Mesenchymal stem cell (in vitro differentiated cells and primary cell): ENCODE data around the gene COX19.

Source experiments
- DNase-seq: peaks from one replicate; pipeline ENCODE4 v3.0.0-alpha.2; 2013
- H2AFZ ChIP-seq: one replicate; pipeline ENCODE4 v1.6.1; 2013; ENCODE audit warnings: low read depth, mild to moderate bottlenecking, control low read depth, inconsistent platforms, low read length, moderate library complexity
- H2AK5ac ChIP-seq: 2 replicates; pipeline ENCODE4 v1.6.1; 2013; ENCODE audit warnings: low read length, moderate library complexity, mild to moderate bottlenecking, inconsistent platforms; ENCODE audit not compliant: severe bottlenecking
- H2BK120ac ChIP-seq: one replicate; pipeline ENCODE4 v1.6.1; 2013; ENCODE audit warnings: low read depth, mild to moderate bottlenecking, inconsistent platforms, low read length, moderate library complexity
- H2BK12ac ChIP-seq, 2 experiments: one replicate each; pipeline ENCODE4 v1.6.1; 2013; ENCODE audit warnings: inconsistent platforms in 2 of 2, low read length in 2 of 2, mild to moderate bottlenecking in 2 of 2, moderate library complexity in 2 of 2, control low read depth in 1 of 2
- H2BK15ac ChIP-seq: one replicate; pipeline ENCODE4 v1.6.1; 2013; ENCODE audit warnings: mild to moderate bottlenecking, low read depth, inconsistent platforms; ENCODE audit not compliant: poor library complexity, severe bottlenecking
- H2BK5ac ChIP-seq: 2 replicates; pipeline ENCODE4 v1.6.1; 2013; ENCODE audit warnings: low read depth, mild to moderate bottlenecking, low read length, control low read depth, inconsistent platforms; ENCODE audit not compliant: poor library complexity, severe bottlenecking
- H3K14ac ChIP-seq, 2 experiments: one replicate each; pipeline ENCODE4 v1.6.1; 2013; ENCODE audit warnings: inconsistent platforms in 2 of 2, low read length in 2 of 2, control low read depth in 1 of 2, mild to moderate bottlenecking in 1 of 2, moderate library complexity in 1 of 2
- H3K18ac ChIP-seq, 2 experiments: one replicate each; pipeline ENCODE4 v1.6.1; 2013; ENCODE audit warnings: inconsistent platforms in 2 of 2, low read length in 2 of 2, control low read depth in 1 of 2, low read depth in 1 of 2, mild to moderate bottlenecking in 1 of 2
- H3K23ac ChIP-seq, 2 experiments: one replicate each; pipeline ENCODE4 v1.6.1; 2013; ENCODE audit warnings: inconsistent platforms in 2 of 2, low read length in 2 of 2, mild to moderate bottlenecking in 2 of 2, moderate library complexity in 2 of 2, control low read depth in 1 of 2
- H3K27ac ChIP-seq: 2 replicates; pipeline ENCODE4 v1.5.1; 2013; ENCODE audit warnings: mild to moderate bottlenecking, moderate library complexity, low read length, control low read depth, inconsistent platforms; ENCODE audit not compliant: poor library complexity, severe bottlenecking
- H3K27me3 ChIP-seq, 2 experiments: 2 replicates each; pipeline versions ENCODE4 v1.6.1 to v1.7.0; 2013; ENCODE audit warnings: low read length in 2 of 2, mild to moderate bottlenecking in 2 of 2, moderate library complexity in 2 of 2, control low read depth in 1 of 2, inconsistent platforms in 1 of 2; ENCODE audit not compliant: control insufficient read depth in 1 of 2, insufficient read depth in 1 of 2
- H3K36me3 ChIP-seq, 2 experiments: 2 replicates each; pipeline versions ENCODE4 v1.6.1 to v1.7.0; 2013; ENCODE audit warnings: low read length in 2 of 2, control low read depth in 1 of 2, inconsistent platforms in 1 of 2, low read depth in 1 of 2, mild to moderate bottlenecking in 1 of 2; ENCODE audit not compliant: insufficient read depth in 2 of 2, control insufficient read depth in 1 of 2
- H3K4ac ChIP-seq, 2 experiments: one replicate each; pipeline ENCODE4 v1.6.1; 2013; ENCODE audit warnings: inconsistent platforms in 2 of 2, low read length in 2 of 2, mild to moderate bottlenecking in 2 of 2, moderate library complexity in 2 of 2, control low read depth in 1 of 2, low read depth in 1 of 2
- H3K4me1 ChIP-seq: 2 replicates; pipeline ENCODE4 v1.6.1; 2013; ENCODE audit warnings: low read depth, low read length, control low read depth; ENCODE audit not compliant: control insufficient read depth, insufficient read depth
- H3K4me2 ChIP-seq: 2 replicates; pipeline ENCODE4 v1.6.1; 2013; ENCODE audit warnings: low read length, mild to moderate bottlenecking, inconsistent platforms; ENCODE audit not compliant: poor library complexity, severe bottlenecking
- H3K4me3 ChIP-seq, 2 experiments: 2 replicates each; pipeline versions ENCODE4 v1.5.1 to v1.7.0; 2013; ENCODE audit warnings: low read length in 2 of 2, mild to moderate bottlenecking in 2 of 2, control low read depth in 1 of 2, low read depth in 1 of 2; ENCODE audit not compliant: insufficient read depth in 1 of 2
- H3K79me1 ChIP-seq: replicated peaks from 2 replicates; pipeline ENCODE4 v1.6.1; 2013; ENCODE audit warnings: mild to moderate bottlenecking, control low read depth, low read length, inconsistent platforms; ENCODE audit not compliant: poor library complexity, severe bottlenecking
- H3K9ac ChIP-seq: 2 replicates; pipeline ENCODE4 v1.7.0; 2013; ENCODE audit warnings: mild to moderate bottlenecking, low read length, moderate library complexity
- H3K9me3 ChIP-seq: 2 replicates; pipeline ENCODE4 v1.7.0; 2013; ENCODE audit warnings: mild to moderate bottlenecking, low read length; ENCODE audit not compliant: control insufficient read depth
- H4K8ac ChIP-seq: one replicate; pipeline ENCODE4 v1.6.1; 2013; ENCODE audit warnings: inconsistent platforms, mild to moderate bottlenecking, low read length, moderate library complexity
- H4K91ac ChIP-seq: one replicate; pipeline ENCODE4 v1.6.1; 2013; ENCODE audit warnings: mild to moderate bottlenecking, low read length, inconsistent platforms
- WGBS: methylation state at CpG from one replicate; pipeline ENCODE4 v1.1.7; 2013; ENCODE audit warnings: mixed read lengths; 5-methylcytosine and 5-hydroxymethylcytosine counted together

Gene COX19

DNA sequence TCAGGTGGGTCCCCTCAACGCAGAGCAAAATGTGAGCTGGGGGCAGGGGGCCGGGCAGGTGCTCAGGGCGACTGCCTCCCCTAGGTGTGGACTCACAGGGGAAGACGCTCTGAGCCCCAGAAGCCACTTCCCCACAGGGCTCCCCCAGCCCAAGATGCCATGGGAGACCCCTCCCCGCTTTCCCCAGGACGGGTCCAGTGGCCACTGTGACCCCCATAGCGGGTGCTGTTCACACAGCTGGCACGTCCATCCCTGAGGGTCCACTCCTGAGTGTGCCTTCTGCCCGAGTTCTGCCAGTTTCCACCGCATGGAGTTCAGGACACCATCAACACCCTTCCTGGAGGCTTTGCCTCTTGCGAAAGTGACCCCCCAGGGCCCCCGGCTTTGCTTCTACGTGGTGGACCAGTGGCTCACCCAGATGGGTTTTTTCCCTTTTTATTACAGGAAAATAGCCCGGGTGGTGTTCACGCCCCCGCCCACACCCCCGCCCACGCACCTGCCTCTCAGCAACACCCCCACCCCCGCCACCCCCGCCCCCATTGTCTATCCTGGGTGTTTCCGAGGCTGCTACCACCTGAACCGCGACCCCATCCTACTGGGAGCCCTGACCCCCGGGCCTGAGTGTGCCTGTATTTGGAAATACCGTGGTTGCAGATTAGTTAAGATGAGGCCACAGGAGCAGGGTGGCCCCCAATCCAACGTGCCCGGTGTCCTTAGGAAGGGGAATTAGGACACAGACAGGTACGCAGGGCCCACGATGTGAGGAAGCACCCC lies 52.8 kb downstream of the COX19 start:
- 82% methylated on average over 27 of the region's 29 CpGs for WGBS
- no peak overlapping the region for H3K14ac ChIP-seq
- H3K27me3 ChIP-seq: peaks cover 12 to 35% of the 10 kb centered on the region in 2 experiments
- H2AFZ ChIP-seq: peak overlapping the region; percentile 46
- H4K91ac ChIP-seq: peak overlapping the region; percentile 83
- no peak overlapping the region for H3K9ac ChIP-seq
- H3K23ac ChIP-seq: no peak overlapping the region
- peak overlapping the region; percentile 31 for H4K8ac ChIP-seq
- H2BK12ac ChIP-seq: peak overlapping the region in 1 of 2 experiments; percentile 93
- peak overlapping the region; percentile 24 for H2BK120ac ChIP-seq
- H2BK15ac ChIP-seq: peak overlapping the region; percentile 29
- DNase-seq: no peak
- no peaks in the 10 kb centered on the region for H3K36me3 ChIP-seq
- H3K27ac ChIP-seq: no peak overlapping the region
- H3K4me1 ChIP-seq: peaks cover 31% of the 10 kb centered on the region
- H3K4ac ChIP-seq: peak overlapping the region in 1 of 2 experiments; percentile 56
- no peaks in the 10 kb centered on the region for H3K79me1 ChIP-seq
- peak overlapping the region; percentile 67 to 93 for H3K18ac ChIP-seq
- no peak overlapping the region for H3K4me2 ChIP-seq
- no peak overlapping the region for H3K4me3 ChIP-seq
- H2BK5ac ChIP-seq: no peak overlapping the region
- H2AK5ac ChIP-seq: no peak overlapping the region
- H3K9me3 ChIP-seq: no peaks in the 10 kb centered on the region

DNA sequence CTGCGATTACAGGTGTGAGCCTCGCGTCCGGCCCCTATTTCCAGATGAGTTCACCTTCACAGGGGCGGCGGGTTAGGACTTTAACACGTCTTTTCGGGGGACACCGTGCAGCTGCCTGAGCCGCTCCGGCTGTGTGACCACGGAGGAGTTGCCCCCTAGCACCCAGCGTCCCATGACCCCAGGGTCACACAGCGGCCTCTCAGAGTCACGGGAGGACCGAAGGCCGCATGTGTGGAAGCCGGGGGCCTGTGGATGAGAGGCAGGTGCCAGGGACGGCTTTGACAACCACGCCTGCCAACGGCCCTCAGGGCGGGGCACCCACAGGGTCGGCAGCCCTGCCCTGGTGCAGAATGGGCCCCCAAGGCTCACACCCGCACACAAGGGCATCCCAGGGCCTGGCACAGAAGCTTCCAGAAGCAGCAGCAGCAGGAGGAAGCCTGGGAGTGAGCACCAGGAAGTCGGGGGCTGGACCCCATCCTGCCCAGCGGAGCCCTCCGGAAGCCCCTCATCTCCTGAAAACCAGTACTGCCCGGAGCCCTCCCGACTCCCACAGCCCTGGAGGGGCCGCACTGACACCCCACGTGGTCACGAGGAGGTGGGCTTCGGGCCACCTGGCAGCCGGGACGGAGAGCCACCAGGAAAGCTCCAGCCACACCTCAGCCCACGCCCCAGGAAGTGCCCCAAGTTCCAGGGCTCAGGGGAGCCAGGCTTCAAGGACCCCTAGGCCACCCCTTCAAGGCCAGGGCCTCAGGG lies 53.6 kb downstream of the COX19 start:
- Histone ChIP-seq H3K27me3 (peaks cover 14 to 37% of the 10 kb centered on the region in 2 experiments), H3K9ac (no peak overlapping the region), H3K23ac (no peak overlapping the region), H3K36me3 (no peaks in the 10 kb centered on the region), H2BK120ac (no peak overlapping the region), H3K27ac (no peak overlapping the region), H3K4me2 (no peak overlapping the region), H2BK12ac (peak overlapping the region in 1 of 2 experiments; percentile 59), H3K14ac (no peak overlapping the region), H3K18ac (no peak overlapping the region), H3K4me1 (peaks cover 32% of the 10 kb centered on the region), H3K4me3 (no peak overlapping the region), H4K8ac (no peak overlapping the region), H4K91ac (no peak overlapping the region), H2BK15ac (peak overlapping the region; percentile 73), H3K4ac (peak overlapping the region in 1 of 2 experiments; percentile 2), H2AFZ (no peak overlapping the region), H2BK5ac (no peak overlapping the region), H3K79me1 (no peaks in the 10 kb centered on the region), H3K9me3 (no peaks in the 10 kb centered on the region), H2AK5ac (no peak overlapping the region)
- no peak for DNase-seq
- 90% methylated on average over 36 of the region's 36 CpGs for WGBS

DNA sequence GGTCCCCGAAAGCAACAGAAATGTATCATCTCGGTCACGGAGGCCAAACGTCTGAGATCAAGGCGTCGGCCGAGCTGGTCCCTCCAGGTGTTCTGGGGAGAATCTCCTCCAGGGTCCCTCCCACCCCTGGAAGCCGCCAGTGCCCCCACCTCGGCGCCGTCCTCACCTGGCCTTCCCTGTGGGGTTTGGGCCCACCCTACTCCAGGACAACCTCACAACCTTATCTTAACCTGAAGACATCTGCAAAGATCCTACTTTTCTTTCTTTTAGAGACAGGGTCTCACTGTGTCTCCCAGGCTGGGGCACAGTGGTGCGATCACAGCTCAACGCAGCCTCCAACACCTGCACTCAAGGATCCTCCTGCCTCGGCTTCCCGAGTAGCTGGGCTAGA lies 54.3 kb downstream of the COX19 start:
- H2BK5ac ChIP-seq: no peak overlapping the region
- H3K4ac ChIP-seq: no peak overlapping the region
- no peaks in the 10 kb centered on the region for H3K9me3 ChIP-seq
- no peak overlapping the region for H3K9ac ChIP-seq
- no peaks in the 10 kb centered on the region for H3K36me3 ChIP-seq
- H4K91ac ChIP-seq: no peak overlapping the region
- peaks cover 18 to 44% of the 10 kb centered on the region in 2 experiments for H3K27me3 ChIP-seq
- no peak overlapping the region for H3K4me3 ChIP-seq
- H2BK15ac ChIP-seq: no peak overlapping the region
- no peak overlapping the region for H2AFZ ChIP-seq
- no peak for DNase-seq
- no peak overlapping the region for H2BK120ac ChIP-seq
- no peak overlapping the region for H3K14ac ChIP-seq
- no peak overlapping the region for H3K18ac ChIP-seq
- H3K27ac ChIP-seq: no peak overlapping the region
- H2AK5ac ChIP-seq: no peak overlapping the region
- H3K4me1 ChIP-seq: peaks cover 37% of the 10 kb centered on the region
- H3K79me1 ChIP-seq: no peaks in the 10 kb centered on the region
- H3K4me2 ChIP-seq: no peak overlapping the region
- H3K23ac ChIP-seq: no peak overlapping the region
- no peak overlapping the region for H4K8ac ChIP-seq
- 95% methylated on average over 12 of the region's 15 CpGs for WGBS
- no peak overlapping the region for H2BK12ac ChIP-seq

DNA sequence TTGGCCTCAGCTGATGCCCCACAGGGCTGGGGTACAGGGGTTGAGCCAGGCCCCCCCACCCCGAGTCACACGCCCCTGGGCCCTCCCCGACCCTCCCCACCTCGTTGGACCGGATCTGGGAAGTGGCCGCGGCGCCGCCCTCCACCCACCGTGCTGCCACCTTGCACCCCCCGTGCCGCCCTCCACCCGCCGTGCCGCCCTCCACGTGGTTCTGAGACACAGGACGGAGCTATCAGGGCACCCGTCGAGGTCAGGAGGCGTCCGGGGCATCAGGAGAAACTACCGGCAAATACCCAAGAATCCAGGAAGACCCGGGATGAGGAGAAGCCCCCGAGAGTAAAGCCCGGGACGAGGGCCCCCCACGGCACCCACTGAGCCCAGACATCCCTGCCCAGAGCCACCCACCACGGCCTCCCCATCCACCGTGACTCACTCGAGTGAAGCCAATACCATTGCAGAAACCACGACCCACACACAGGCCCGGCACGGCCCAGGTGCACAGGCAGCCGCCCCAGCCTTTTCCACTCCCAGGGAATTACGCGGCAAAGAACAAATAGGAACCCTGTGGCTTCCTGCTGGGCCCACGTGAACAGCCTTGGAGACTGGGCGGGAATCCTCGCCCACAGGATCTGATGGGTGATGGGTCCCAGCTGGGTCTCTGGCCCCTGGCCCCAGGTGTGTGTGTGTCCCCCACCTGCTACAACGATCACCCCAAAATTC lies 54.8 kb downstream of the COX19 start:
- H3K79me1 ChIP-seq: no peaks in the 10 kb centered on the region
- H2BK120ac ChIP-seq: no peak overlapping the region
- H3K27ac ChIP-seq: no peak overlapping the region
- DNase-seq: no peak
- H3K4me3 ChIP-seq: no peak overlapping the region
- no peaks in the 10 kb centered on the region for H3K36me3 ChIP-seq
- no peak overlapping the region for H2BK5ac ChIP-seq
- H3K4me1 ChIP-seq: peaks cover 42% of the 10 kb centered on the region
- H2AFZ ChIP-seq: no peak overlapping the region
- no peaks in the 10 kb centered on the region for H3K9me3 ChIP-seq
- WGBS: 87% methylated on average over 40 of the region's 40 CpGs
- no peak overlapping the region for H4K8ac ChIP-seq
- no peak overlapping the region for H2BK12ac ChIP-seq
- H3K4me2 ChIP-seq: no peak overlapping the region
- H3K23ac ChIP-seq: no peak overlapping the region
- H3K9ac ChIP-seq: no peak overlapping the region
- no peak overlapping the region for H3K4ac ChIP-seq
- peaks cover 24 to 47% of the 10 kb centered on the region in 2 experiments for H3K27me3 ChIP-seq
- H2AK5ac ChIP-seq: no peak overlapping the region
- H3K14ac ChIP-seq: no peak overlapping the region
- no peak overlapping the region for H3K18ac ChIP-seq
- H4K91ac ChIP-seq: no peak overlapping the region
- no peak overlapping the region for H2BK15ac ChIP-seq
